Lower leg skin (tissue), 4 donors: ENCODE measurements around the gene MEP1A. TPM values are rescaled to one million over a fixed set of nuclear protein-coding genes. Genes with fewer than 3 reads are reported as not detected.
"Not testable (repeated sequence)": the region's sequence is repeated elsewhere in the genome, so short reads cannot be mapped to it uniquely, and the experiment has no call there.

Experiments
- DNase-seq, 2 donors: peaks; one replicate each; pipeline ENCODE4 v3.0.0-alpha.2; 2019; ENCODE audit warnings: low spot score in 2 of 2
- H3K4me3 ChIP-seq: fragments of 200-600 bp; sonication (generic); 2 replicates; pipeline ENCODE4 v1.5.1; 2017; ENCODE audit warnings: mild to moderate bottlenecking, low read depth; ENCODE audit not compliant: poor library complexity, severe bottlenecking
- CTCF ChIP-seq, 3 donors: fragments of 450-650 bp; IDR thresholded peaks; one replicate each; pipeline ENCODE4 v1.5.1; 2016; ENCODE audit warnings: antibody characterized with exemption in 3 of 3, mild to moderate bottlenecking in 3 of 3, moderate library complexity in 2 of 3
- POLR2A ChIP-seq, 2 donors: fragments of 450-650 bp; IDR thresholded peaks; one replicate each; pipeline ENCODE4 v1.6.1; 2016 to 2017; ENCODE audit warnings: antibody characterized with exemption in 2 of 2, mild to moderate bottlenecking in 1 of 2, moderate library complexity in 1 of 2
- WGBS, 2 donors: methylation state at CpG; one replicate each; pipeline ENCODE4 v1.1.5; 2018; 5-methylcytosine and 5-hydroxymethylcytosine counted together
- intact Hi-C: fragments of 100-400 bp; cut with DNase I; formaldehyde crosslinking; loops from one replicate; pipeline ENCODE4 v1.15.0; 2023; ENCODE audit warnings: low total_unique reads
- total RNA-seq, 4 donors: library from RNA; depleted of rRNA; stranded (reverse); fragments of >200 nt; gene quantifications; one replicate each; pipeline ENCODE4 v1.1.0, GENCODE V29; 2016

Gene MEP1A
- total RNA-seq, 4 donors from 2014 or later: not detected

GRCh38 chr6:46758960-46759753, 34.0 kb upstream of the MEP1A start:
- 93 to 96% methylated on average over 4 of the region's 4 CpGs for WGBS, 2 donors
- intact Hi-C loops: no loop called here
- TF ChIP-seq CTCF (IDR thresholded peaks at IDR 0.05) (no peak), POLR2A (IDR thresholded peaks at IDR 0.05) (no peak)
- DNase-seq: no peak
- no peak overlapping the region for H3K4me3 ChIP-seq

GRCh38 chr6:46760925-46761324, 32.3 kb upstream of the MEP1A start:
- DNase-seq: no peak
- TF ChIP-seq CTCF (IDR thresholded peaks at IDR 0.05): no peak
- TF ChIP-seq POLR2A (IDR thresholded peaks at IDR 0.05): no peak
- WGBS, 2 donors: 76 to 80% methylated on average over 3 of the region's 3 CpGs
- intact Hi-C loops: no loop called here
- no peak overlapping the region for H3K4me3 ChIP-seq

- intact Hi-C loops: no loop called here
- no peak for TF ChIP-seq CTCF (IDR thresholded peaks at IDR 0.05)
- TF ChIP-seq POLR2A (IDR thresholded peaks at IDR 0.05): no peak
- no peak overlapping the region for H3K4me3 ChIP-seq
- DNase-seq: no peak
- WGBS, 2 donors: 72 to 80% methylated on average over 2 of the region's 2 CpGs
Measured at GRCh38 chr6:46763466-46763865, 29.7 kb upstream of the MEP1A start.

- 93 to 94% methylated on average over 10 of the region's 10 CpGs for WGBS, 2 donors
Measured at GRCh38 chr6:46764280-46764679, 28.9 kb upstream of the MEP1A start.

GRCh38 chr6:46764961-46765360, 28.2 kb upstream of the MEP1A start:
- 82 to 93% methylated on average over 5 of the region's 5 CpGs for WGBS, 2 donors
- no peak overlapping the region for H3K4me3 ChIP-seq
- TF ChIP-seq CTCF (IDR thresholded peaks at IDR 0.05) (no peak), POLR2A (IDR thresholded peaks at IDR 0.05) (no peak)
- intact Hi-C loops: no loop called here
- no peak for DNase-seq

More at GRCh38 chr6:46764280-46764679, 28.9 kb upstream of the MEP1A start:
- H3K4me3 ChIP-seq, intact Hi-C loops, DNase-seq: not testable (repeated sequence)

- WGBS, 2 donors: 85 to 87% methylated on average over 1 of the region's 1 CpG
- DNase-seq: no peak
- intact Hi-C loops: no loop called here
- TF ChIP-seq CTCF (IDR thresholded peaks at IDR 0.05) (no peak), POLR2A (IDR thresholded peaks at IDR 0.05) (no peak)
- H3K4me3 ChIP-seq: no peak overlapping the region
Measured at GRCh38 chr6:46772016-46772415, 21.2 kb upstream of the MEP1A start.
